GM23338 (cell line): Measurements from ENCODE around the gene CTU2.

Experiments
- CREB1 ChIP-seq: fragments of 250-450 bp; sonication (Bioruptor Pico); IDR thresholded peaks from 2 replicates; pipeline ENCODE4 v1.5.0; 2020; ENCODE audit warnings: low read depth, mild to moderate bottlenecking, moderate library complexity
- CTCF ChIP-seq, 2 experiments: fragments of 200-600 bp in 1 of 2; sonication (generic) in 1 of 2; conservative IDR thresholded peaks; 2 replicates each; pipeline versions ENCODE4 v1.5.1 to v1.6.1; 2016 to 2017; ENCODE audit warnings: antibody characterized with exemption in 2 of 2, low read depth in 2 of 2, mild to moderate bottlenecking in 2 of 2, moderate library complexity in 1 of 2
- EZH2 ChIP-seq: fragments of 200-600 bp; sonication (generic); IDR thresholded peaks from one replicate; pipeline ENCODE4 v1.8.0; 2017; ENCODE audit warnings: antibody characterized with exemption, mild to moderate bottlenecking, low read depth; ENCODE audit not compliant: unreplicated experiment
- EZH2phosphoT487 ChIP-seq: fragments of 200-600 bp; sonication (generic); IDR thresholded peaks from one replicate; pipeline ENCODE4 v1.8.1; 2018; ENCODE audit warnings: antibody characterized with exemption; ENCODE audit not compliant: unreplicated experiment
- JUNB ChIP-seq: IDR thresholded peaks from one replicate; pipeline ENCODE4 v1.6.1; 2016; ENCODE audit warnings: antibody characterized with exemption; ENCODE audit not compliant: unreplicated experiment
- NANOG ChIP-seq: IDR thresholded peaks from 2 replicates; pipeline ENCODE4 v1.6.1; 2016; ENCODE audit warnings: antibody characterized with exemption, borderline replicate concordance
- POLR2AphosphoS5 ChIP-seq: IDR thresholded peaks from 2 replicates; pipeline ENCODE4 v1.6.1; 2016; ENCODE audit warnings: antibody characterized with exemption, low read depth
- REST ChIP-seq: IDR thresholded peaks from one replicate; pipeline ENCODE4 v1.6.1; 2018; ENCODE audit warnings: antibody characterized with exemption; ENCODE audit not compliant: unreplicated experiment
- ZNF114 ChIP-seq: fragments of 250-450 bp; sonication (Bioruptor Pico); IDR thresholded peaks from 2 replicates; pipeline ENCODE4 v1.5.0; 2020; ENCODE audit warnings: mild to moderate bottlenecking, moderate library complexity
- ZNF331 ChIP-seq: fragments of 250-450 bp; sonication (Bioruptor Pico); IDR thresholded peaks from 2 replicates; pipeline ENCODE4 v1.5.0; 2020; ENCODE audit warnings: low read depth, mild to moderate bottlenecking, moderate library complexity
- ZNF462 ChIP-seq: fragments of 250-450 bp; sonication (Bioruptor Pico); IDR thresholded peaks from 2 replicates; pipeline ENCODE4 v1.5.0; 2020; ENCODE audit warnings: mild to moderate bottlenecking, moderate library complexity
- TF ChIP-seq, protein P1 (sequence below): IDR thresholded peaks from 2 replicates; pipeline ENCODE4 v1.6.1; 2016; ENCODE audit warnings: antibody characterized with exemption

DNA sequence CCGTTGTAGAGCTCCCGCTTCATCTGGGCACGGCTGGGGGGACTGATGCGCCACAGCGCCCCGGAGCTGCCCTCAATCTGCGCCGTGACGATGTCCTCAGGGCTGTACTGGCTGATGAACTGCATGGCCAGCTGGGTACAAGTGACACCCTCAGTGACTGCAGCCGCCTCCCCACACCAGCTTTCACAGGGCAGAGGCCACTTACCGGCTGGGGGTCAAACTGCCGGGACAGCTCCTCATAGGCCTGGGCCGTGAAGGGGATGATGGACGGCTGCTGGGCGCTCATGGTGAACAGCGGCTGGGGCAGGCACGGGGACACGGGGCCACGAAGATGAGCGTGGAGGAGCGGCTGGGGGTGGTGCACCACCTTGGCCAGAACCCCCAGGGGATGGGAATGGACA lies 10.3 kb downstream of the CTU2 start:
- TF ChIP-seq POLR2AphosphoS5 (no peak), CTCF (conservative IDR thresholded peaks at IDR 0.05; ENCODE audit: low read depth in 2 of 2) (no peak), EZH2 (no peak), CREB1 (CRISPR knock-in tag) (no peak), REST (no peak), EZH2phosphoT487 (no peak), JUNB (no peak), ZNF331 (CRISPR knock-in tag) (no peak), ZNF462 (CRISPR knock-in tag) (no peak), ZNF114 (CRISPR knock-in tag) (no peak), NANOG (no peak)
- TF ChIP-seq, protein P1, sequence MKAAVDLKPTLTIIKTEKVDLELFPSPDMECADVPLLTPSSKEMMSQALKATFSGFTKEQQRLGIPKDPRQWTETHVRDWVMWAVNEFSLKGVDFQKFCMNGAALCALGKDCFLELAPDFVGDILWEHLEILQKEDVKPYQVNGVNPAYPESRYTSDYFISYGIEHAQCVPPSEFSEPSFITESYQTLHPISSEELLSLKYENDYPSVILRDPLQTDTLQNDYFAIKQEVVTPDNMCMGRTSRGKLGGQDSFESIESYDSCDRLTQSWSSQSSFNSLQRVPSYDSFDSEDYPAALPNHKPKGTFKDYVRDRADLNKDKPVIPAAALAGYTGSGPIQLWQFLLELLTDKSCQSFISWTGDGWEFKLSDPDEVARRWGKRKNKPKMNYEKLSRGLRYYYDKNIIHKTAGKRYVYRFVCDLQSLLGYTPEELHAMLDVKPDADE, result no peak
